ENCODE data around the gene CFAP74. TPM values are rescaled to one million over a fixed set of nuclear protein-coding genes. Genes with fewer than 3 reads are reported as not detected.

The CFAP74 gene
- total RNA-seq, 1 donor from 2014 or later: not detected

DNA sequence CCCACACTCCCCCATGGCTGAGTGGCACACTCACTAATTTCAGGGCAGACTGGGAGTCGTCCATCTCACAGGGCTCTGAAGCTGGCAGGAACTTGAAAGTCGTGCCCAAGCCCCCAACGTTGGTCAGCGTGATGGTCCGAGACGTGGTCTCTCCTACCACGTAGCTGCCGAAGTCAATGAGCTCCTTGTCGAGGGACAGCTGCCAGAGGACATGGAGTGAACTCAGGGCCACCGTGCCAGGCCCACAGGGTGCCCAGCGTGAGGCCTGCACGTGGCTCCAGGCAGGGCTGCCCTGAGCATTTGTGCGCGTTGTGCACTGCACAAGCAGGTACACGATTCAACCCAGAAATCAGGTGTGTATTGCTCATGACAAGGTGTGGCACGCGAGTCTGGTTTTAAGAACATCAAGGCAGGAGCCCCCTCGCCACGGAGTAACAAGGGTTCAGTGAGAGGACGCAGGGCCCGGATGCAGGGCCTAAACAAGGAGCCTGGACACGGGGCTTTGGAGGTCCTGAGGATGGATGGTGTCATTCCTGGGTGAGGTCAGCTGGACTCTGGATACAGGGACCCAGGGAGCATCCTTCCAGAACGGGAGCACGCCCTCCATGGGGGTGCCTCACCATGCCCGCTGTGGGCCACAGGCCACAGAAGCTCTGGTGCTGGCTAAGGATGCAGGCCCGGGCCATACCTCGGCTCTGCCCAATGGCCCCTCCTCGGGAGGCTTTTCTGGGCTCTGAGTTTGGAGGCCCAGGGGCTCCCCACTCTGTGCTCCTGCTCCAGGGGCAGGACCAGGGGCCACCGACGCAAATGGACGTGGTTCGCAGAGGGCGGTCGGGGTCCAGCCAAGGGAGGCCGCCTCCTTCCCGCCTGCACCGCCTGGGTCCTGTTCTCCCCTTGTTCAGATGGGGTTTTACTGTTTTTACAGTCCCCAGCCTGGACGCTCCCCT, 46.7 kb downstream of the CFAP74 start:
- TF ChIP-seq, protein P1, sequence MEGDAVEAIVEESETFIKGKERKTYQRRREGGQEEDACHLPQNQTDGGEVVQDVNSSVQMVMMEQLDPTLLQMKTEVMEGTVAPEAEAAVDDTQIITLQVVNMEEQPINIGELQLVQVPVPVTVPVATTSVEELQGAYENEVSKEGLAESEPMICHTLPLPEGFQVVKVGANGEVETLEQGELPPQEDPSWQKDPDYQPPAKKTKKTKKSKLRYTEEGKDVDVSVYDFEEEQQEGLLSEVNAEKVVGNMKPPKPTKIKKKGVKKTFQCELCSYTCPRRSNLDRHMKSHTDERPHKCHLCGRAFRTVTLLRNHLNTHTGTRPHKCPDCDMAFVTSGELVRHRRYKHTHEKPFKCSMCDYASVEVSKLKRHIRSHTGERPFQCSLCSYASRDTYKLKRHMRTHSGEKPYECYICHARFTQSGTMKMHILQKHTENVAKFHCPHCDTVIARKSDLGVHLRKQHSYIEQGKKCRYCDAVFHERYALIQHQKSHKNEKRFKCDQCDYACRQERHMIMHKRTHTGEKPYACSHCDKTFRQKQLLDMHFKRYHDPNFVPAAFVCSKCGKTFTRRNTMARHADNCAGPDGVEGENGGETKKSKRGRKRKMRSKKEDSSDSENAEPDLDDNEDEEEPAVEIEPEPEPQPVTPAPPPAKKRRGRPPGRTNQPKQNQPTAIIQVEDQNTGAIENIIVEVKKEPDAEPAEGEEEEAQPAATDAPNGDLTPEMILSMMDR (conservative IDR thresholded peaks at IDR 0.05; ENCODE audit: low read depth, low read length): no peak
- H3K4me3 ChIP-seq (ENCODE audit: low read depth, low read length): no peak overlapping the region
- no peak for DNase-seq (ENCODE audit: low read depth)

DNA sequence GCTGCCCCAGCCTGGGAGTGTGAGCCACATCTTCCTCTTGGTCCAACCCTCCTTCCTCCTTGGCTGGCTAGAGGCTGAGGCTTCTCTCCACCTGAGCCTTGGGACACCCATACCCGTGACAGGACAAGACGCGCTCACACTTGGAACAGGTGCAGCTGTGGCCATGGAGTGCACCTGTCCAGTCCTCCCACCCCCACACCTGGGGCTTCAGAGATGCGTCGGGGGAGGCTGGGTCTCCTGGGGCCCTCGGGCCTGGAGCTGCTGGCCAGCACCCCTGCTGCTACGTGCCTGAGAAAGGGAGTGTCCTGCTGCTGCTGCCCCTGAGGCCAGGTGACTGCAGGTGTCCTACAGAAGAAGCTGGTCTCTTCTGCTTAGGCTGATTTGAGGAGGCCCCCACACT, 47.5 kb downstream of the CFAP74 start:
- H3K4me3 ChIP-seq (ENCODE audit: low read depth, low read length): no peak overlapping the region
- TF ChIP-seq, protein P1 (conservative IDR thresholded peaks at IDR 0.05; ENCODE audit: low read depth, low read length): no peak
- DNase-seq (ENCODE audit: low read depth): no peak

DNA sequence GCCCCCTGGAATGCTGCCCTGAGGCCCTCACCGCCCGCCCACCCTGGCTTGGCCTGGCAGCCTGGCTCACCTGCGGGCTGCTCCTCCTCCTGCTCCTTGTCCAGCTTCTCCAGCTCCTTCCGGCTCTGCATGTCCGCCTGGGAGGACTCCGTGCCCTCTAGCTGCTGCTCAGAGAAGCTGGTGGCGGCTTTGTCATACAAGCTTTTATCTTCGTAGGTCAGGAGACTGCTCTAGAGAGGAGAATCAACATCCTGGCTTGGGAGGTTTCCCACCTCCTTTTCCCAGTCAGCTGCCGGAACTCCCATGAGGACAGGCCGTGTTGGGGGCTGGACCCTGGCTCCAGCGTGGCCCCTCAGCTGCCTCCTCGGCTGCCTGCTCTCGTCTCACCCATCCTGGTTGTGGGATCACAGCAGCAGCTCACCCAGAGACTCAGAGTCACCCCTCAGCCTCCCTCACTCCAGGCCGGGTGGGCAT, 47.9 kb downstream of the CFAP74 start:
- TF ChIP-seq, protein P1 (conservative IDR thresholded peaks at IDR 0.05; ENCODE audit: low read depth, low read length): no peak
- DNase-seq (ENCODE audit: low read depth): no peak
- H3K4me3 ChIP-seq (ENCODE audit: low read depth, low read length): no peak overlapping the region

DNA sequence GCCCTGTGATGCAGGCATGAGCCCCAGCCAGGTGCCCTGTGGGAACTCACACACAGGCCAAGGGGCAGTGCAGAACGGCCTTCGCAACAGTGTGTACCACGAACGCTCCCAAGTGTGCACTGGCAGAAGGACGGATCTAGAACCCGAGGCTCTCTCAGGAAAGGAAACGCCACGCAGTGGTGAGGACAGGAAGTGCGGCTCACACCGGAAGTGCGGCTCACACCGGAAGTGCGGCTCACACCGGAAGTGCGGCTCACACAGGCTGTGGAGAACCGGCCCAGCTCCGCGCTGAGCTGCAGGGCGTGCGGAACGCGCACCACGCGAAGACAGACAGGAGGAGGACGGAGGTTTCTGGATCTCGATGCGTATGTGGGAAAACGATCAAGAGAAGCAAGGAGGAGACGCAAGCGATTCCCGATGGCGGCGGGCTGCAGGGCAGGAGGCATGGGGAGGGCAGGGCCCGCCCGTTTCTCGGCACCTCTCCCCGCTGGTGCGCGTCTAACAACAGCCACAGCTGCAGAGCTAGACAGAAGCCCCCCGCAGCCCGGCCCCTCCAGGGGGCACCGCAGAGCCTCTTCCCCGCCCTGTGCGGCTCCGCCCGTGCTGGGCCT, 48.6 kb downstream of the CFAP74 start:
- no peak for DNase-seq (ENCODE audit: low read depth)
- TF ChIP-seq, protein P1 (conservative IDR thresholded peaks at IDR 0.05; ENCODE audit: low read depth, low read length): peak; percentile 31
- H3K4me3 ChIP-seq (ENCODE audit: low read depth, low read length): no peak overlapping the region

DNA sequence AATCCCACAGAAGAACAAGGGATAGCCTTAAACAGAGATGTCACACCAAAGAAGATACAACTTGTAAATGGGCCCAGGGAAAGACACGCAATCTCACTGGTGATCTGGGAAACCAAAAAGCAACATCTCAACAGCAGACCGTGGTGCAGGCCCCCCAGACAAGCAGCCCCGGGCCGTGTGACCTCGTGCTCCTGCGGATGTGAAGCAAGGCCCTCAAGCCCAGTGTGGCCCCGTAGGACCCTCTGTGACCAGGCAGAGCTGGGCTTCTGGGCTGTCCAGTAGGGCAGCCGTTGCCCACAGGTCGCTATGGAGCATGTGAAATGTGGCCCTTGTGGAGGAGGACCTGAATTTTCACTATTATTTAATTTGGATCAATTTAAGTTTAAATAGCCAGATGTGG, 49.6 kb downstream of the CFAP74 start:
- H3K4me3 ChIP-seq (ENCODE audit: low read depth, low read length): no peak overlapping the region
- TF ChIP-seq, protein P1 (conservative IDR thresholded peaks at IDR 0.05; ENCODE audit: low read depth, low read length): no peak
- DNase-seq (ENCODE audit: low read depth): no peak

DNA sequence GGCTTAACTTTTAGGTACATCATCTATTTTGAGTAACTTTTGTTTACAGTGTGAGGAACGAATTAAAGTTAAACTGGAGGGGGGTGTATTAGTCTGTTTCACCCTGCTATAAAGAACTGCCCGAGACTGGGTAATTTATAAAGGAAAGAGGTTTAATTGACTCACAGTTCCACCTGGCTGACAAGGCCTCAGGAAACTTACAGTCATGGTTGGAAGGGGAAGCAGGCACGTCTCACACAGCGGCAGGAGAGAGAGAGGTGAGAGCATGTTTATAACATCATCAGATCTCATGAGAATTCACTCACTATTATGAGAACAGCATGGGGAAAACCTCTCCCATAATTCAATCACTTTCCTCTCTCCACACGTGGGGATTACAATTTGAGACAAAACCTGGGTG, 52.6 kb downstream of the CFAP74 start:
- no peak for DNase-seq (ENCODE audit: low read depth)
- H3K4me3 ChIP-seq (ENCODE audit: low read depth, low read length): no peak overlapping the region
- TF ChIP-seq, protein P1 (conservative IDR thresholded peaks at IDR 0.05; ENCODE audit: low read depth, low read length): no peak

Measured in epithelial cell of proximal tubule (primary cell).